HG03175 (cell line): ENCODE data around the gene FAM9C.
"Not testable (repeated sequence)": the region's sequence is repeated elsewhere in the genome, so short reads cannot be mapped to it uniquely, and the experiment has no call there.

Experiments
- ATAC-seq: cut with Tn5 transposase; IDR thresholded peaks from one replicate; pipeline ENCODE4 v1.9.1; 2021; ENCODE audit warnings: mild to moderate bottlenecking, moderate library complexity; ENCODE audit not compliant: unreplicated experiment

Gene FAM9C

GRCh38 chrX:13043938-13044337, 482 bp downstream of the FAM9C start:
- no peak for ATAC-seq

- no peak for ATAC-seq
These were observed 1.3 kb downstream of the FAM9C start for GRCh38 chrX:13043138-13043537.

- no peak for ATAC-seq
These were observed 7.5 kb downstream of the FAM9C start for GRCh38 chrX:13036896-13037295.

- ATAC-seq = no peak
These were observed 11.2 kb downstream of the FAM9C start for GRCh38 chrX:13033193-13033592.

GRCh38 chrX:13029887-13030771, 14.3 kb downstream of the FAM9C start:
- no peak for ATAC-seq

GRCh38 chrX:13029637-13029886, 14.9 kb downstream of the FAM9C start:
- no peak for ATAC-seq

GRCh38 chrX:13028871-13029636, 15.4 kb downstream of the FAM9C start:
- no peak for ATAC-seq

GRCh38 chrX:13026877-13027652, 17.4 kb downstream of the FAM9C start:
- no peak for ATAC-seq

- ATAC-seq = no peak
These were observed 19.4 kb downstream of the FAM9C start for GRCh38 chrX:13024986-13025385.

GRCh38 chrX:13023979-13024378, 20.4 kb downstream of the FAM9C start:
- no peak for ATAC-seq

- no peak for ATAC-seq
These were observed 20.9 kb downstream of the FAM9C start for GRCh38 chrX:13023567-13023966.

- ATAC-seq = no peak
These were observed 21.5 kb downstream of the FAM9C start for GRCh38 chrX:13022926-13023325.

GRCh38 chrX:13016731-13017130, 27.7 kb downstream of the FAM9C start:
- ATAC-seq = not testable (repeated sequence)

- no peak for ATAC-seq
These were observed 28.7 kb downstream of the FAM9C start for GRCh38 chrX:13015536-13016236.

GRCh38 chrX:13014111-13015096, 30.0 kb downstream of the FAM9C start:
- ATAC-seq = peak; percentile 14

- peak; percentile 95 for ATAC-seq
These were observed 30.9 kb downstream of the FAM9C start for GRCh38 chrX:13013363-13014110.

- ATAC-seq = no peak
These were observed 33.9 kb downstream of the FAM9C start for GRCh38 chrX:13010546-13010945.

GRCh38 chrX:13009844-13010243, 34.6 kb downstream of the FAM9C start:
- no peak for ATAC-seq

- ATAC-seq = no peak
These were observed 35.1 kb downstream of the FAM9C start for GRCh38 chrX:13009273-13009672.
